HG03442 (cell line): Measurements from ENCODE around the gene IFI27L2.
"Not testable (repeated sequence)": the region's sequence is repeated elsewhere in the genome, so short reads cannot be mapped to it uniquely, and the experiment has no call there.

Experiments used
- ATAC-seq: cut with Tn5 transposase; IDR thresholded peaks from one replicate; pipeline ENCODE4 v1.9.1; 2021; ENCODE audit warnings: mild to moderate bottlenecking, moderate library complexity; ENCODE audit not compliant: unreplicated experiment

Gene IFI27L2

GRCh38 chr14:94129111-94129757 lies at the start of gene IFI27L2:
TSS of gene IFI27L2 (minus strand) at chr14:94129604. CDS start at chr14:94129564, 40 bp downstream.
- ATAC-seq, result peak; percentile 97

GRCh38 chr14:94177806-94178205 lies 48.4 kb upstream of the IFI27L2 start:
- ATAC-seq, result no peak

DNA sequence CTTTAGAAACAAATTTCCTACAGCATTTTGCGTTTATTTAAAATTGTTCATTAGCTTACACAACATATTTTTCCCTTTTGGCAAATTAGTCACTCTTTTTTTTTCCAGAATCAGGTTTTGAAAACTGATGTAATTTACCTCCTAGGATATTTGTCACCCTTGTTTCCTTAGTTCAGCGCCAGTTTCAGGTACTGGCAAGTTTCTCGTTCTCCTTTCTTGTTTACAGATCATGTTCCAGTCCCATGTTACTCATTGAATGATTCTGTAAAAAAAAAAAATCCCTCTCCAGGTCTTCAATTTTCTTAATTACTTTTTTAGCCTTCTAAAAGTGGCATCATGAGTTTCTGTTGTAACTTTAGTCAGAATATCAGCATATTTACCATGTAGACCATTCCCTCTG lies 47.4 kb upstream of the IFI27L2 start:
- no peak for ATAC-seq

- ATAC-seq, result no peak
Observed at GRCh38 chr14:94175747-94176146, 46.3 kb upstream of the IFI27L2 start.

DNA sequence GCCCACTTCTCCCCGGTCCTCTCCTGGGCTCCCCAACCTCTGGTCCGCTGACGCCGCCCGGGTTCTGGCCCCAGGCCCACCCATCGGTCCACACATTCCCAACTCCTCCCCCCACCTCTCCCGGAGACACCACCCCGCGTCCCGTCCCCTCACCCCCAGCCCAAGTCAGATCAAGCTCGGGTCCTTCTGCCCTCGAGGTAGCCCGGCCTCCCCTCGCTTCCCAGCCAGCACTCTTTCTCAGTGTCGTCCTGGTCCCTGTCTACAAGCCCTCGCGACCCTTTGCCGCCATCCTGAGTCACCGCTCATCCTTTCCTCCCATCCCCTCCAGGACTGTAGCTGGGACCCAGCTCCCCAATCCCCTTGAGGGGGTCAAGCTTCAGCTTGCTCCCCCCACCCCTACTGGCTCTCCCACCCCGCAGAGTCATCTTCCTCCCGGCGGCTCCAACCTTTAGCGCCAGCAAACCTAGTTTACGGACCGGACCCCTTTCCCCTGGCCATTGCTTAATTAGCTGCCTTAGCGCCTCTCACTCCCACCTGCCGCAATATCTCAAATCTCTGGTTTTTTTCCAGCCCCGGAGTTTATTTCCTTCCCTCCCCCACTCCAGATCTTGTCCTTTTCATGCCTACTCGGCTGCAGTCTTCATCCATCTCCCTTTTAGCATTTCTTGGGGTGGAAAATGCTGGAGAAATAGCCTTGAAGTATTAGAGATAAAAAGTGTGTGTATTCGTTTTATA lies 45.8 kb upstream of the IFI27L2 start:
- no peak for ATAC-seq

DNA sequence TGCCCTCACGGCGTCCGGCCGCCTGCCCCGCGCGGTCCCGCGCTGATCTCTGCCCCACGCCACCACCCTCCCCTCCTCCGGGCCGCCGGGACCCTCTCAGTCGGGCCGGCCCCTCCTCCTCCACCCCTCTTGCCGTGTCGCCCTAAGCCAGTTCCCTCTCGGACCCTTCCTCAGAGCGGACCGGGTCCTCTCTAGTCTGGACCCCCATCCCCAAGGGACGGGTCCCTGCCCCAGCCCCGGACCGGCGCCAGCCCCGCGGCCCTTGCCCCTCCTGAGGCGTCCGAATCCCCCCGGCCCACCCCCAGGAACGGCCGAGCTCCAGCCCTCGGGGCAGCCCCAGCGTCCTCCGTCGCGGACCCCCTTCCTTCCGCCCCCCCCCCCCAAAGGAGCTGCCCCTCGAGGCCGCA lies 45.2 kb upstream of the IFI27L2 start:
- ATAC-seq, result no peak

GRCh38 chr14:94173885-94174603 lies 44.6 kb upstream of the IFI27L2 start, which contains the start of gene PPP4R4:
TSS of gene PPP4R4 (plus strand) at chr14:94174322. CDS start at chr14:94174466, 144 bp downstream.
- ATAC-seq, result peak; percentile 82

GRCh38 chr14:94173471-94173884 lies 44.1 kb upstream of the IFI27L2 start:
- ATAC-seq, result peak; percentile 2

- ATAC-seq, result no peak
Observed at GRCh38 chr14:94172545-94172944, 43.1 kb upstream of the IFI27L2 start.

DNA sequence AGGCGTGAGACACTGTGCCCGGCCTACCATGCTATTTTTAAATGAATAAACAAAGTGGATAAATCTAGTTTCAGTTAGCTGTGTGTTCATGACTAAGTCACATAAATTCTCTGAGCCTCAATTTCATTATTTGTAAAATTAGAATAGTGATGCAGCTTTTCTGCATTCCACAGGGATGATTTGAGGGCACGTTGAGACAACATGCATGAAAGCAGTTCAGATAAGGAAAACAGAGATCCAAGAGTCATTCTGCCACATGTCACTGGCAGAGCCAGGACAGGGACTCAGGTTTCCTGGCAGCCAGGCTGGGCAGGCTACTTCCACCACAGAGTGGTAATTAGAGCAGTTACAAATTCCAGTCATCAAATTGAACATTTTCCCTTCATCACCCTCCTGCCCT lies 41.8 kb upstream of the IFI27L2 start:
- ATAC-seq, result no peak

GRCh38 chr14:94170136-94170535 lies 40.7 kb upstream of the IFI27L2 start:
- ATAC-seq, result no peak

- no peak for ATAC-seq
Observed at GRCh38 chr14:94165744-94166143, 36.3 kb upstream of the IFI27L2 start.

DNA sequence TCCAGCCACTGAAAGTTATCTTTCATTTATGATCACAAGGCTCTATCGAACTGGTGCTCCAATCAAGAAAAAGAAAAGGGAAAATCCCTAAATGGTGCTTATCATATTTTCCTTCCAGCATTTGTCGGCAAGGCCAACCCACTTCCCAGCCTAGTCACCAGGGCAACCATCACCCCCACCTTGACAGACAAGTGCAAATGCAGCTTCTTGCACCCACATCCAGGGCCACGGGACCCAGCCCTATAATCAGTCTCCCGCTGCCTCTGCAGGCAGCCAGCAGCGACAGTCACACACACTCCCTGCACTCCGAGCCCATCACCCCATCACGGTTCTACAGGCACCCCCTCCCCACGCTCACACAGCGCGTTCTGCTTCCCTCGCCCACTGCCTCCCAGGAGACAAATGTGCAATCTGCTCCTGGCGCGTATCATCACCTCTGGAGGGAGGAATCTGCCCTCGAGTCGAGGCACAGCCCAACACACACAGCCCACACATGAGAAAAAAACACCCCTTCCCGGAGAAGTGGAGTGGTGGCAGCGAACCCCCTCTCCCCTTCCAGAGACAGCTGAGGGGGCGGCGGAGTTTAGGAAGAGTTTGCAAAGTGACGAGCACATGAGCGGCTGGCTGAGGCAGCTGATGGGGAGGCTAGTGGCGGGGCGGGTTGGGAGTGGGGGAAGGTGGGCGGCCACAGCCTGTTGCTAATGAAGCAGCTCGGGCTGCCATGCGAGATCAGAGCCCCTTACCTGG lies 35.5 kb upstream of the IFI27L2 start:
- ATAC-seq, result no peak

GRCh38 chr14:94163796-94164195 lies 34.4 kb upstream of the IFI27L2 start:
- ATAC-seq, result no peak

GRCh38 chr14:94162466-94162865 lies 33.1 kb upstream of the IFI27L2 start:
- ATAC-seq, result no peak

GRCh38 chr14:94161981-94162380 lies 32.6 kb upstream of the IFI27L2 start:
- no peak for ATAC-seq

DNA sequence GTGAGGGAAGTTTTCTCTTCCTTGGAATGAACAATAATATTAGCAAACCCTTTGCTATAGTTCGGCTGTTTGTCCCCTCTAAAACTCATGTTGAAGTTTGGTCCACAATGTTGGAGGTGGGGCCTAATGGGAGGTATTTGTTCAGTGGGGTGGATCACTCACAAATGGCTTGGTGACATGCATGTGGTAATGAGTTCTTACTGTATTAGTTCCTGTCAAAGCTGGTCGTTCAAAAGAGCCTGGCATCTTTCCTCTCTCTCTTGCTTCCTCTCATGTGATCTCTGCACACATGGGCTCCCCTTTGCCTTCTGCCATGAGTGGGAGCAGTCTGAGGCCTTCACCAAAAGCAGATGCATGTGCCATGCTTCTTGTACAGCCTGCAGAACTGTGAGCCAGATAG lies 31.7 kb upstream of the IFI27L2 start:
- no peak for ATAC-seq

- ATAC-seq, result no peak
Observed at GRCh38 chr14:94158239-94158883, 29.0 kb upstream of the IFI27L2 start.

DNA sequence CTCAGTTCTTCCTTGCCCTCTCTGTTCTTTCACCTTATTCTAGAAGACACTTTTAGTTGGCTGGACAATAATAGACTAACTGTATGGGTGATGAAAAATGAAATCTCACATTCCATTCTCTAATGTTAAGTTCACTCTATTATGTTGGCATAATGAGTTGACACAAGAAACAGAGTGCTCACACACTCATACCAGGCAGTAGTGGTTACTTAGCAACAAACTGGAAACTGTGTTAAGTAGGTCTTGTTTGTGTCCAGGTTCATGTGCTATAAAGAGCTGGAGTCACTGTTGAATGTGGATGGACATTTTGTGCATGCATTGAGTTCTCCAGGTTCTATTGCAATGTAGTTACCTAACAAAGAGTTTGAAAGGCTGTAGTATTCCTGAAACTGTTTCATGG lies 27.8 kb upstream of the IFI27L2 start:
- no peak for ATAC-seq

DNA sequence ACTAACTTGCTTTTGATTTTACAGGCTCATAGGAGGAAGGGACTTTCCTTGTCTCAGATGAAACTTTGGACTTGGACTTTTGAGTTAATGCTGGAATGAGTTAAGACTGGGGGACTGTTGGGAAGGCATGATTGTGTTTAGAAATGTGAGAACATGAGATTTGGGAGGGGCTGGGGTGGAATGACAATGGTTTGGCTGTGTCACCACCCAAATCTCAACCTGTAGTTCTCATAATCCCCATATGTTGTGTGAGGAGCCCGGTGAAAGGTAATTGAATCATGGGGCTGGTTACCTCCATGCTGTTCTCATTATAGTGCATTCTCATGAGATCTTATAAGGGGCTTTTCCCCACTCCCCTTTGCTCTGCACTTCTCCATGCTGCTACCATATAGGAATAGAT lies 26.7 kb upstream of the IFI27L2 start:
- ATAC-seq, result not testable (repeated sequence)
